H1 (cell line): Measurements from ENCODE around the gene OXTR. TPM values are rescaled to one million over a fixed set of nuclear protein-coding genes. Genes with fewer than 3 reads are reported as not detected.
A peak's percentile ranks its signal among the peaks of the same experiment; 100 is the strongest.

Experiments
- CTCF ChIA-PET: fragments of 300-600 bp; sonication (Branson Sonifier 250); formaldehyde crosslinking; loops from one replicate; lab custom pipeline; 2021; ENCODE audit not compliant: partially characterized antibody; lab: Charles Lee
- POLR2A ChIA-PET: fragments of 300-600 bp; sonication (Branson Sonifier 250); formaldehyde crosslinking; loops from one replicate; lab custom pipeline; 2021; ENCODE audit warnings: inconsistent platforms; ENCODE audit not compliant: partially characterized antibody; lab: Charles Lee
- DNase-seq, 2 experiments: peaks; one replicate each; pipeline versions ENCODE4 v3.0.0 to v3.0.0-alpha.2; 2010 to 2022; ENCODE audit warnings: low spot score in 2 of 2, low read depth in 1 of 2, mixed read lengths in 1 of 2
- FAIRE-seq: peaks from 2 replicates; lab custom pipeline; 2011; peaks lifted over from hg19 to GRCh38; lab: Jason Lieb, UNC
- H2AFZ ChIP-seq: 2 replicates; pipeline ENCODE4 v1.8.1; 2012; ENCODE audit warnings: low read length, inconsistent platforms
- H2AK5ac ChIP-seq: 2 replicates; pipeline ENCODE4 v1.6.1; 2013; ENCODE audit warnings: low read depth, low read length
- H2BK120ac ChIP-seq: replicated peaks from 2 replicates; pipeline ENCODE3; 2013; ENCODE audit warnings: low read depth, low read length, inconsistent platforms
- H2BK12ac ChIP-seq: 2 replicates; pipeline ENCODE4 v1.6.1; 2013; ENCODE audit warnings: low read depth, low read length
- H2BK15ac ChIP-seq: 2 replicates; pipeline ENCODE4 v1.6.1; 2013; ENCODE audit warnings: low read length
- H2BK20ac ChIP-seq: 2 replicates; pipeline ENCODE4 v1.6.1; 2013; ENCODE audit warnings: low read length
- H2BK5ac ChIP-seq: 2 replicates; pipeline ENCODE4 v1.6.1; 2013; ENCODE audit warnings: low read depth, low read length
- H3K14ac ChIP-seq: 2 replicates; pipeline ENCODE4 v1.6.1; 2013; ENCODE audit warnings: inconsistent platforms; ENCODE audit not compliant: insufficient read length
- H3K18ac ChIP-seq: 2 replicates; pipeline ENCODE4 v1.6.1; 2013; ENCODE audit warnings: low read length; ENCODE audit errors: extremely low read depth
- H3K23ac ChIP-seq: 2 replicates; pipeline ENCODE4 v1.6.1; 2013; ENCODE audit warnings: inconsistent platforms; ENCODE audit not compliant: insufficient read length
- H3K23me2 ChIP-seq: 2 replicates; pipeline ENCODE4 v1.6.1; 2013; ENCODE audit warnings: low read depth, low read length
- H3K27ac ChIP-seq: 2 replicates; pipeline ENCODE4 v1.6.1; 2011; ENCODE audit warnings: low read depth, low read length, inconsistent platforms
- H3K27me3 ChIP-seq, 4 experiments: replicated peaks in 1 of 4; 1 replicate in 1 of 4; 2 replicates in 3 of 4; pipeline versions ENCODE4 v1.6.1 to v1.8.1; 2011 to 2013; ENCODE audit warnings: low read length in 3 of 4, mild to moderate bottlenecking in 3 of 4, inconsistent platforms in 2 of 4, mixed read lengths in 2 of 4, moderate library complexity in 1 of 4; ENCODE audit not compliant: control insufficient read depth in 3 of 4, insufficient read depth in 3 of 4; ENCODE audit errors: extremely low read depth in 1 of 4
- H3K36me3 ChIP-seq, 4 experiments: 2 replicates each; pipeline versions ENCODE4 v1.6.1 to v1.8.1; 2011 to 2013; ENCODE audit warnings: mild to moderate bottlenecking in 4 of 4, low read length in 3 of 4, moderate library complexity in 2 of 4, control low read depth in 1 of 4, inconsistent platforms in 1 of 4; ENCODE audit not compliant: insufficient read depth in 4 of 4, control insufficient read depth in 2 of 4
- H3K4ac ChIP-seq: replicated peaks from 2 replicates; pipeline ENCODE3; 2013; ENCODE audit warnings: low read length, low read depth, mixed read lengths, inconsistent platforms; ENCODE audit not compliant: insufficient read length
- H3K4me1 ChIP-seq, 4 experiments: replicated peaks in 1 of 4; 1 replicate in 1 of 4; 2 replicates in 3 of 4; pipeline versions ENCODE4 v1.6.1 to v1.8.1; 2011 to 2013; ENCODE audit warnings: low read length in 3 of 4, inconsistent platforms in 2 of 4, mixed read lengths in 1 of 4; ENCODE audit not compliant: insufficient read depth in 4 of 4, control insufficient read depth in 3 of 4
- H3K4me2 ChIP-seq, 2 experiments: 2 replicates each; pipeline versions ENCODE4 v1.6.1 to v1.8.1; 2011 to 2013; ENCODE audit warnings: low read depth in 2 of 2, low read length in 2 of 2, control low read depth in 1 of 2, inconsistent platforms in 1 of 2, mild to moderate bottlenecking in 1 of 2; ENCODE audit not compliant: insufficient read depth in 1 of 2
- H3K4me3 ChIP-seq, 4 experiments: fragments of 200-600, 300-600 bp in 1 of 4; sonication (generic), shearing (Covaris generic), sonication (Bioruptor Twin) in 1 of 4; 2 replicates each; pipeline versions ENCODE4 v1.5.1 to v1.8.1; 2011 to 2016; ENCODE audit warnings: low read length in 4 of 4, low read depth in 3 of 4, control low read depth in 2 of 4, inconsistent platforms in 2 of 4, mild to moderate bottlenecking in 2 of 4, mixed read lengths in 1 of 4, moderate library complexity in 1 of 4; ENCODE audit not compliant: insufficient read depth in 2 of 4; ENCODE audit errors: extremely low read depth in 1 of 4
- H3K56ac ChIP-seq: replicated peaks from 2 replicates; pipeline ENCODE3; 2013; ENCODE audit warnings: low read depth, mild to moderate bottlenecking, mixed read lengths, low read length, inconsistent platforms; ENCODE audit not compliant: insufficient read length
- H3K79me1 ChIP-seq: 2 replicates; pipeline ENCODE4 v1.6.1; 2013; ENCODE audit warnings: low read depth, low read length, control low read depth
- H3K79me2 ChIP-seq, 2 experiments: 2 replicates each; pipeline versions ENCODE4 v1.6.1 to v1.8.1; 2012 to 2013; ENCODE audit warnings: low read length in 2 of 2, mild to moderate bottlenecking in 2 of 2, inconsistent platforms in 1 of 2; ENCODE audit not compliant: insufficient read depth in 2 of 2, control insufficient read depth in 1 of 2
- H3K9ac ChIP-seq, 4 experiments: replicated peaks in 1 of 4; 1 replicate in 1 of 4; 2 replicates in 3 of 4; pipeline versions ENCODE4 v1.6.1 to v1.8.1; 2011 to 2013; ENCODE audit warnings: low read depth in 3 of 4, low read length in 3 of 4, control low read depth in 2 of 4, mild to moderate bottlenecking in 2 of 4, moderate library complexity in 2 of 4, inconsistent platforms in 1 of 4; ENCODE audit errors: extremely low read depth in 1 of 4
- H3K9me3 ChIP-seq, 2 experiments: 2 replicates each; pipeline versions ENCODE4 v1.6.1 to v1.8.1; 2012 to 2013; ENCODE audit warnings: mild to moderate bottlenecking in 2 of 2, moderate library complexity in 2 of 2, control low read depth in 1 of 2, inconsistent platforms in 1 of 2, low read depth in 1 of 2, low read length in 1 of 2, mixed read lengths in 1 of 2; ENCODE audit not compliant: insufficient read depth in 2 of 2
- H4K20me1 ChIP-seq, 2 experiments: replicated peaks in 1 of 2; 2 replicates each; pipeline versions ENCODE3 to v1.8.1; 2011 to 2013; ENCODE audit warnings: inconsistent platforms in 2 of 2, low read length in 2 of 2, mild to moderate bottlenecking in 1 of 2; ENCODE audit not compliant: insufficient read depth in 2 of 2, control insufficient read depth in 1 of 2
- H4K5ac ChIP-seq: 2 replicates; pipeline ENCODE4 v1.6.1; 2013; ENCODE audit warnings: low read length, low read depth, mixed read lengths, inconsistent platforms; ENCODE audit not compliant: insufficient read length
- H4K8ac ChIP-seq: 2 replicates; pipeline ENCODE4 v1.8.0; 2013; ENCODE audit warnings: mild to moderate bottlenecking, moderate library complexity, low read length, inconsistent platforms; ENCODE audit not compliant: insufficient read depth; ENCODE audit errors: extremely low read depth
- H4K91ac ChIP-seq: replicated peaks from 2 replicates; pipeline ENCODE3; 2013; ENCODE audit warnings: low read length, mixed read lengths, inconsistent platforms; ENCODE audit not compliant: insufficient read length
- BCL11A ChIP-seq, 2 experiments: IDR thresholded peaks; one replicate each; pipeline ENCODE4 v1.6.1; 2011; ENCODE audit warnings: low read depth in 2 of 2, low read length in 2 of 2, mild to moderate bottlenecking in 2 of 2
- CREB1 ChIP-seq: IDR thresholded peaks from 2 replicates; pipeline ENCODE4 v1.6.1; 2012; ENCODE audit warnings: inconsistent platforms
- EGR1 ChIP-seq: IDR thresholded peaks from 2 replicates; pipeline ENCODE4 v1.6.1; 2011; ENCODE audit warnings: low read depth, low read length, borderline replicate concordance
- EP300 ChIP-seq, 2 experiments: IDR thresholded peaks; 1 replicate in 1 of 2; 2 replicates in 1 of 2; pipeline ENCODE4 v1.6.1; 2011 to 2012; ENCODE audit warnings: low read depth in 2 of 2, low read length in 2 of 2, mild to moderate bottlenecking in 2 of 2, borderline replicate concordance in 1 of 2, inconsistent platforms in 1 of 2, moderate library complexity in 1 of 2
- HDAC6 ChIP-seq: IDR thresholded peaks from one replicate; pipeline ENCODE4 v1.7.1; 2012; ENCODE audit warnings: low read depth, mild to moderate bottlenecking, inconsistent platforms, low read length, moderate library complexity
- KDM1A ChIP-seq: fragments of 200-600, 300-600 bp; sonication (generic); IDR thresholded peaks from 2 replicates; pipeline ENCODE4 v1.7.1; 2016; ENCODE audit warnings: mild to moderate bottlenecking, low read length, borderline replicate concordance
- POLR2AphosphoS5 ChIP-seq: IDR thresholded peaks from 2 replicates; pipeline ENCODE4 v1.6.1; 2011; ENCODE audit warnings: low read depth, low read length
- RAD21 ChIP-seq, 2 experiments: IDR thresholded peaks in 1 of 2; conservative IDR thresholded peaks in 1 of 2; 2 replicates each; pipeline ENCODE4 v1.6.1; 2011; ENCODE audit warnings: low read depth in 2 of 2, low read length in 2 of 2, improper control_type of control experiment in 1 of 2, inconsistent platforms in 1 of 2, mild to moderate bottlenecking in 1 of 2, moderate library complexity in 1 of 2
- SP2 ChIP-seq: IDR thresholded peaks from 2 replicates; pipeline ENCODE4 v1.6.1; 2012; ENCODE audit warnings: mild to moderate bottlenecking, low read length, inconsistent platforms
- SRF ChIP-seq: IDR thresholded peaks from 2 replicates; pipeline ENCODE4 v1.6.1; 2011; ENCODE audit warnings: mild to moderate bottlenecking, low read depth, low read length, moderate library complexity
- WGBS, 2 experiments: shearing (Covaris generic) in 1 of 2; methylation state at CpG; one replicate each; pipeline versions ENCODE4 v1.1.6 to v1.1.7; 2013 to 2015; ENCODE audit warnings: low lambda C conversion rate in 2 of 2, mixed read lengths in 2 of 2, inconsistent platforms in 1 of 2, low coverage in 1 of 2, missing lambda C conversion rate in 1 of 2; ENCODE audit not compliant: insufficient replicate concordance in 2 of 2, insufficient coverage in 1 of 2, insufficient read length in 1 of 2; ENCODE audit errors: extremely low coverage in 1 of 2, missing lambda C conversion rate in 1 of 2; 5-methylcytosine and 5-hydroxymethylcytosine counted together
- polyA plus RNA-seq, 7 experiments: library from polyadenylated mRNA; depleted of rRNA in 3 of 7; stranded (reverse) in 5 of 7; unstranded in 2 of 7; fragments of >200 nt in 5 of 7; fragments of 200-250 nt in 2 of 7; gene quantifications; 1 replicate in 5 of 7; 2 replicates in 1 of 7; 4 replicates in 1 of 7; pipeline versions ENCODE4 v1.2.1 to v1.2.3, GENCODE V29; 2011 to 2013; ENCODE audit warnings: missing spikeins in 2 of 7, mixed read lengths in 2 of 7
- total RNA-seq: library from RNA; stranded (reverse); fragmentation: NEBNext Ultra II Directional; extraction: Animal tissue kit (Norgen Biotek cat#: 25700); gene quantifications from 2 replicates; pipeline ENCODE4 v1.2.1, GENCODE V29; 2021

OXTR gene
- total and polyA plus RNA-seq, 2 of the 8 experiments (the other 6 are each of a cell fraction or from before 2014, with no cell fraction given) = 0.77 to 2.3 TPM

GRCh38 chr3:8776406-8776805 is 7.0 kb upstream of the OXTR start:
- no peak overlapping the region for H2BK12ac ChIP-seq
- H3K4me1 ChIP-seq = peaks cover 0 to 4% (median 0%) of the 10 kb centered on the region in 4 experiments; a peak in 1 of 7 replicates
- no peak overlapping the region for H4K5ac ChIP-seq
- no peak overlapping the region for H3K4me2 ChIP-seq
- no peak overlapping the region for H3K18ac ChIP-seq
- H2BK15ac ChIP-seq = no peak overlapping the region
- WGBS, 2 experiments = 79% methylated on average over 4 of the region's 4 CpGs; no CpG with 5 or more reads in 1 of the 2 experiments
- no peak overlapping the region for H3K23ac ChIP-seq
- H3K27ac ChIP-seq = no peak overlapping the region
- no peaks in the 10 kb centered on the region for H3K27me3 ChIP-seq
- POLR2A ChIA-PET = no interaction called here
- H2AFZ ChIP-seq = no peak overlapping the region
- H2AK5ac ChIP-seq = no peak overlapping the region
- no peaks in the 10 kb centered on the region for H3K36me3 ChIP-seq
- DNase-seq = peak in 1 of 2 experiments; percentile 28
- H3K23me2 ChIP-seq = no peaks in the 10 kb centered on the region
- no peak overlapping the region for H4K91ac ChIP-seq
- CTCF ChIA-PET = interaction anchor here (0.8 to 1.4 kb wide), 5 partner anchors 11 to 57 kb away, joined by 3 to 4 read pairs (median 3); no protein-coding TSS in a partner anchor
- no peaks in the 10 kb centered on the region for H3K9me3 ChIP-seq
- H2BK5ac ChIP-seq = no peak overlapping the region
- no peaks in the 10 kb centered on the region for H3K79me2 ChIP-seq
- TF ChIP-seq EGR1 (no peak), HDAC6 (no peak), SP2 (no peak), POLR2AphosphoS5 (no peak), RAD21 (IDR thresholded peaks at IDR 0.05 in 1 of 2, conservative IDR thresholded peaks at IDR 0.05 in 1 of 2; ENCODE audit: low read depth in 2 of 2, low read length in 2 of 2) (no peak), SRF (no peak), KDM1A (no peak), EP300 (IDR thresholded peaks at IDR 0.05; ENCODE audit: borderline replicate concordance in 1 of 2, low read depth in 2 of 2, low read length in 2 of 2) (no peak), BCL11A (IDR thresholded peaks at IDR 0.05; ENCODE audit: low read depth in 2 of 2, low read length in 2 of 2) (no peak), CREB1 (no peak)
- no peak for FAIRE-seq
- H2BK120ac ChIP-seq = no peak overlapping the region
- H3K56ac ChIP-seq = no peak overlapping the region
- no peak overlapping the region for H3K14ac ChIP-seq
- no peak overlapping the region for H2BK20ac ChIP-seq
- H3K4ac ChIP-seq = no peak overlapping the region
- no peaks in the 10 kb centered on the region; the same call in 1 of the 2 replicates for H3K79me1 ChIP-seq
- no peak overlapping the region for H3K4me3 ChIP-seq
- H4K8ac ChIP-seq = no peak overlapping the region
- peaks cover 0 to 1% of the 10 kb centered on the region in 2 experiments for H4K20me1 ChIP-seq
- H3K9ac ChIP-seq = no peak overlapping the region
